Measurements from ENCODE around the gene ATP1A4.

ATP1A4 gene

GRCh38 chr1:160178731-160179130 is 27.3 kb downstream of the ATP1A4 start:
- no peak for DNase-seq

GRCh38 chr1:160179336-160179735 is 27.9 kb downstream of the ATP1A4 start:
- no peak for DNase-seq

GRCh38 chr1:160186246-160186645 is 34.8 kb downstream of the ATP1A4 start:
- DNase-seq = no peak

GRCh38 chr1:160186729-160187128 is 35.3 kb downstream of the ATP1A4 start:
- DNase-seq = no peak

- DNase-seq = no peak
These were observed 36.0 kb downstream of the ATP1A4 start for GRCh38 chr1:160187407-160187806.

GRCh38 chr1:160188341-160188740 is 36.9 kb downstream of the ATP1A4 start:
- DNase-seq = no peak

GRCh38 chr1:160189649-160190625 is 38.5 kb downstream of the ATP1A4 start, which contains the start of gene CASQ1:
Gene CASQ1, plus strand, starts transcription at chr1:160190575. Its CDS starts 177 bp downstream, at chr1:160190752.
- no peak for DNase-seq

GRCh38 chr1:160191756-160192155 is 40.4 kb downstream of the ATP1A4 start:
- no peak for DNase-seq

GRCh38 chr1:160192234-160192633 is 40.8 kb downstream of the ATP1A4 start:
- DNase-seq = no peak

GRCh38 chr1:160193091-160193819 is 41.9 kb downstream of the ATP1A4 start:
- peak; percentile 80 to 91 for DNase-seq

- DNase-seq = no peak
These were observed 42.7 kb downstream of the ATP1A4 start for GRCh38 chr1:160193832-160194736.

GRCh38 chr1:160194737-160195059 is 43.3 kb downstream of the ATP1A4 start:
- no peak for DNase-seq

- DNase-seq = no peak
These were observed 44.7 kb downstream of the ATP1A4 start for GRCh38 chr1:160196143-160196542.

- no peak for DNase-seq
These were observed 45.8 kb downstream of the ATP1A4 start for GRCh38 chr1:160197231-160197630.

- DNase-seq = no peak
These were observed 49.4 kb downstream of the ATP1A4 start for GRCh38 chr1:160200786-160201185.

- no peak for DNase-seq
These were observed 53.3 kb downstream of the ATP1A4 start for GRCh38 chr1:160204526-160205241.

- peak; percentile 68 to 83 for DNase-seq
These were observed 54.0 kb downstream of the ATP1A4 start, which contains the start of gene PEA15 for GRCh38 chr1:160205242-160206035. Gene PEA15, plus strand, starts transcription at chr1:160205384. Its CDS starts 6,161 bp downstream, at chr1:160211545.

- peak in 1 of 2 experiments; percentile 34 for DNase-seq
These were observed 54.6 kb downstream of the ATP1A4 start for GRCh38 chr1:160206036-160206389.

- peak; percentile 38 to 72 for DNase-seq
These were observed 55.2 kb downstream of the ATP1A4 start for GRCh38 chr1:160206421-160207117.

GRCh38 chr1:160207118-160207650 is 55.8 kb downstream of the ATP1A4 start:
- no peak for DNase-seq
